HUES48 (cell line): ENCODE data around the gene POTEM.
"Not testable (repeated sequence)": the region's sequence is repeated elsewhere in the genome, so short reads cannot be mapped to it uniquely, and the experiment has no call there.

Experiments
- H3K27ac ChIP-seq: one replicate; pipeline ENCODE4 v1.7.0; 2013; ENCODE audit warnings: low read depth, low read length, inconsistent platforms
- H3K27me3 ChIP-seq: 2 replicates; pipeline ENCODE4 v1.6.1; 2013; ENCODE audit warnings: mild to moderate bottlenecking, low read length; ENCODE audit not compliant: control insufficient read depth, insufficient read depth
- H3K36me3 ChIP-seq: 2 replicates; pipeline ENCODE4 v1.6.1; 2013; ENCODE audit warnings: low read length; ENCODE audit not compliant: control insufficient read depth, insufficient read depth
- H3K4me1 ChIP-seq: 2 replicates; pipeline ENCODE4 v1.6.1; 2013; ENCODE audit warnings: mild to moderate bottlenecking, low read length; ENCODE audit not compliant: control insufficient read depth, insufficient read depth
- H3K4me3 ChIP-seq: 2 replicates; pipeline ENCODE4 v1.5.1; 2013; ENCODE audit warnings: mild to moderate bottlenecking, low read depth, low read length
- H3K9ac ChIP-seq: 2 replicates; pipeline ENCODE4 v1.6.1; 2013; ENCODE audit warnings: mild to moderate bottlenecking, low read depth, low read length, moderate library complexity
- H3K9me3 ChIP-seq: 2 replicates; pipeline ENCODE4 v1.6.1; 2013; ENCODE audit warnings: low read length; ENCODE audit not compliant: control insufficient read depth, insufficient read depth

Gene POTEM

GRCh38 chr14:18967134-18967533 lies at the start of gene POTEM:
Gene POTEM, plus strand, starts transcription at chr14:18967434. Its CDS starts 52 bp downstream, at chr14:18967486.
- not testable (repeated sequence) for H3K9me3 ChIP-seq, H3K4me1 ChIP-seq, H3K27ac ChIP-seq, H3K4me3 ChIP-seq, H3K36me3 ChIP-seq, H3K9ac ChIP-seq, H3K27me3 ChIP-seq

GRCh38 chr14:18918345-18918744 lies 48.9 kb upstream of the POTEM start:
- H3K27ac ChIP-seq, H3K4me1 ChIP-seq, H3K9me3 ChIP-seq, H3K36me3 ChIP-seq, H3K4me3 ChIP-seq, H3K27me3 ChIP-seq, H3K9ac ChIP-seq: not testable (repeated sequence)

DNA sequence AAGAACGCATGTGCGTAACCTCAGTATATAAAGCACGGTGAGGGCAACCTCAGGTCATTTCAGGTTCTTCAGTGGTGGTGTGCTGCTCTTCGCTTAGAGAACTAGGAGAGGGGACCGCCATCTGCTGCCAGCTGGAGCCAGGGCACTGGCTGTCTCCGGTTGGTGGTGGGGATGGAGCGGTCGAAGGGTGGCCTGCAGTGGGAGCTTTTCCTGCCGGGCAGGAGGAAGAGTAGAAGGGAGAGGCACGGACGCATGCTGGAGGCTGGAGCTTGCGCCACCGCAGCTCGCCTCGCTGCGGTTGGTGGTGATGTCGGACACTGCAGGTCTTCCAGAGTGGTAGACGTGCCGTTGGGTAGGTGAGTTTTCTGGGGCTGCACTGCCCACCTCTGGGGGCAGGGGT lies 47.2 kb upstream of the POTEM start:
- H3K9ac ChIP-seq, H3K27ac ChIP-seq, H3K9me3 ChIP-seq, H3K4me1 ChIP-seq, H3K36me3 ChIP-seq, H3K4me3 ChIP-seq, H3K27me3 ChIP-seq: not testable (repeated sequence)

- not testable (repeated sequence) for H3K4me1 ChIP-seq, H3K27ac ChIP-seq, H3K9me3 ChIP-seq, H3K36me3 ChIP-seq, H3K9ac ChIP-seq, H3K4me3 ChIP-seq, H3K27me3 ChIP-seq
Observed at GRCh38 chr14:18921055-18921701, 46.1 kb upstream of the POTEM start.

DNA sequence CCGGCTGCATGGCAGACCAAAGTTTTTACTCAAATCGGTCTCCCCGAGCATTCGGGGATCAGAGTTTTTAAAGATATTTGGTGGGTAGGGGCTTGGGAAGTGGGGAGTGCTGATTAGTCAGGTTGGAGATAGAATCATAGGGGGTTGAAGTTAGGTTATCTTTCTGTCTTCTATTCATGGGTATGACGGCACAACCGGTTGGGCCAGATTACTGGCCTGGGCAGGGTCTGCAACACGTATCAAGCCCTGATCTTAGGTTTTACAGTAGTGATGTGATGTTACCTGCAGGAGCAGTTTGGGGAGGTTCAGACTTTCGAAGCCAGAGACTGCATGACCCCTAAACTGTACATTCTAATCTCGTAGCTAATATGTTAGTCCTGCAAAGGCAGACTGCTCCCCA lies 30.4 kb upstream of the POTEM start:
- not testable (repeated sequence) for H3K36me3 ChIP-seq, H3K9ac ChIP-seq, H3K4me1 ChIP-seq, H3K27me3 ChIP-seq, H3K27ac ChIP-seq, H3K9me3 ChIP-seq, H3K4me3 ChIP-seq

- not testable (repeated sequence) for H3K9me3 ChIP-seq, H3K27ac ChIP-seq
Observed at GRCh38 chr14:18938733-18939132, 28.5 kb upstream of the POTEM start.

DNA sequence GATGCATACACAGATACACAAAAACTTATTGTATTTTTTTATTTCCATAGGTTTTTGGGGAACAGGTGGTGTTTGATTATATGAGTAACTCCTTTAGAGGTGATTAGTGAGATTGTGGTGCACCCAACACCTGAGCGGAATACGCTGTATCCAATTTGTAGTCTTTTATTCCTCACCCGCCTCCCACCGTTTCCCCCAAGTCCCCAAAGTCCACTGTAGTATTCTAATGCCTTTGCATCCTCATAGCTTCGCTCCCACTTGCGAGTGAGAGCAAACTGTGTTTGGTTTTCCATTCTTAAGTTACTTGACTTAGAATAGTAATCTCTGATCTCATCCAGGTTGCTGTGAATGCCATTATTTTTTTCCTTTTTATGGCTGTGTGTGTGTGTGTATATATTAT lies 17.3 kb upstream of the POTEM start:
- not testable (repeated sequence) for H3K9me3 ChIP-seq, H3K9ac ChIP-seq, H3K4me3 ChIP-seq, H3K4me1 ChIP-seq, H3K27me3 ChIP-seq, H3K27ac ChIP-seq, H3K36me3 ChIP-seq

More at GRCh38 chr14:18938733-18939132, 28.5 kb upstream of the POTEM start:
- not testable (repeated sequence) for H3K9ac ChIP-seq, H3K4me3 ChIP-seq, H3K36me3 ChIP-seq, H3K27me3 ChIP-seq, H3K4me1 ChIP-seq

DNA sequence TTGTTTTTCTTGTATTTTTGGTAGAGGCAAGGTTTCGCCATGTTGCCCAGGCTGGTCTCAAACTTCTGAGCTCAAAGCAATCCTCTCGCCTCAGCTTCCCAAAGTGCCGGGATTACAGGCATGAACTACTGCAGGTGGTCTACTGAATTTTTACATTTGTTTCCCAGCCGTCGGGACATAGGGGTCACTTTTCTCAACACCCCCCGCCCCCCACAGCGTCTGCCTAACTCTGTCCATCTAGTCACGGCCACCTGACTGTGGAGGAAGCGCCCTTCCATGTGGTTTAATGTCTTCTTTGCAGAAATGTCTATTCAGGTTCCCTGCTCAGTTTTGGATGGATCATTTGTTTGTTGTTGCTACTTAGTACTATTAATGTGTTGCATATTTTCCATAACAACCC lies 14.1 kb upstream of the POTEM start:
- not testable (repeated sequence) for H3K9ac ChIP-seq, H3K9me3 ChIP-seq

GRCh38 chr14:18955816-18956215 lies 11.4 kb upstream of the POTEM start:
- H3K27ac ChIP-seq, H3K4me1 ChIP-seq, H3K9ac ChIP-seq, H3K9me3 ChIP-seq, H3K36me3 ChIP-seq, H3K4me3 ChIP-seq, H3K27me3 ChIP-seq: not testable (repeated sequence)

More for the DNA sequence above, 14.1 kb upstream of the POTEM start:
- H3K4me3 ChIP-seq, H3K27me3 ChIP-seq, H3K4me1 ChIP-seq, H3K36me3 ChIP-seq, H3K27ac ChIP-seq: not testable (repeated sequence)

GRCh38 chr14:18961576-18961975 lies 5.7 kb upstream of the POTEM start:
- H3K36me3 ChIP-seq, H3K27ac ChIP-seq, H3K27me3 ChIP-seq, H3K4me1 ChIP-seq, H3K9me3 ChIP-seq, H3K4me3 ChIP-seq, H3K9ac ChIP-seq: not testable (repeated sequence)

GRCh38 chr14:18962143-18962542 lies 5.1 kb upstream of the POTEM start:
- not testable (repeated sequence) for H3K36me3 ChIP-seq, H3K27ac ChIP-seq, H3K9ac ChIP-seq

GRCh38 chr14:18963276-18963675 lies 4.0 kb upstream of the POTEM start:
- not testable (repeated sequence) for H3K4me3 ChIP-seq, H3K36me3 ChIP-seq, H3K27ac ChIP-seq, H3K9ac ChIP-seq, H3K4me1 ChIP-seq, H3K27me3 ChIP-seq, H3K9me3 ChIP-seq

More at GRCh38 chr14:18962143-18962542, 5.1 kb upstream of the POTEM start:
- H3K4me1 ChIP-seq, H3K4me3 ChIP-seq, H3K27me3 ChIP-seq, H3K9me3 ChIP-seq: not testable (repeated sequence)
